Suprapubic skin (tissue), 3 donors: ENCODE measurements around the gene XXYLT1.

Source experiments
- CTCF ChIP-seq, 2 donors: fragments of 200-600 bp in 1 of 2; fragments of 450-650 bp in 1 of 2; sonication (generic) in 1 of 2; IDR thresholded peaks; one replicate each; pipeline ENCODE4 v1.5.1; 2016 to 2019; ENCODE audit warnings: antibody characterized with exemption in 2 of 2, mild to moderate bottlenecking in 1 of 2, moderate library complexity in 1 of 2
- EP300 ChIP-seq: sonication (generic); formaldehyde crosslinking; IDR thresholded peaks from one replicate; pipeline ENCODE4 v1.6.1; 2017; ENCODE audit warnings: antibody characterized with exemption
- POLR2A ChIP-seq, 2 donors: fragments of 450-650 bp; IDR thresholded peaks; one replicate each; pipeline ENCODE4 v1.6.1; 2017; ENCODE audit warnings: antibody characterized with exemption in 2 of 2, mild to moderate bottlenecking in 2 of 2, moderate library complexity in 2 of 2

- TF ChIP-seq CTCF (IDR thresholded peaks at IDR 0.05) = no peak
- no peak for TF ChIP-seq POLR2A (IDR thresholded peaks at IDR 0.05)
- no peak for TF ChIP-seq EP300
Observed at GRCh38 chr3:195319060-195319459, 48.1 kb upstream of the XXYLT1 start.
